Sigmoid colon (tissue), 7 donors: ENCODE results near the gene TSPAN5. TPM values are rescaled to one million over a fixed set of nuclear protein-coding genes. Genes with fewer than 3 reads are reported as not detected.

Experiments used
- DNase-seq: peaks from one replicate; pipeline ENCODE4 v3.0.0-alpha.2; 2019
- H3K27ac ChIP-seq, 4 donors: fragments of 200-600 bp; sonication (generic); one replicate each; pipeline ENCODE4 v1.5.1; 2016 to 2019; ENCODE audit warnings: mild to moderate bottlenecking in 1 of 4
- H3K27me3 ChIP-seq, 3 donors: fragments of 200-600 bp; sonication (generic); one replicate each; pipeline ENCODE4 v1.5.1; 2019; ENCODE audit warnings: mild to moderate bottlenecking in 1 of 3
- H3K36me3 ChIP-seq, 4 donors: fragments of 200-600 bp; sonication (generic); one replicate each; pipeline ENCODE4 v1.5.1; 2016 to 2019
- H3K4me1 ChIP-seq, 4 donors: fragments of 200-600 bp; sonication (generic); one replicate each; pipeline ENCODE4 v1.5.1; 2017 to 2019
- H3K4me3 ChIP-seq, 4 donors: fragments of 200-600 bp; sonication (generic); one replicate each; pipeline ENCODE4 v1.5.1; 2017 to 2019; ENCODE audit warnings: mild to moderate bottlenecking in 2 of 4, moderate library complexity in 1 of 4
- H3K9me3 ChIP-seq, 4 donors: fragments of 200-600 bp in 3 of 4; sonication (generic) in 3 of 4; one replicate each; pipeline versions ENCODE4 v1.5.1 to v1.6.1; 2013 to 2019
- EP300 ChIP-seq, 4 donors: sonication (generic); formaldehyde crosslinking; IDR thresholded peaks; one replicate each; pipeline ENCODE4 v1.6.1; 2017; ENCODE audit warnings: antibody characterized with exemption in 4 of 4
- POLR2A ChIP-seq, 2 donors: fragments of 450-650 bp; IDR thresholded peaks; one replicate each; pipeline ENCODE4 v1.6.1; 2016; ENCODE audit warnings: antibody characterized with exemption in 2 of 2, mild to moderate bottlenecking in 2 of 2, moderate library complexity in 2 of 2
- POLR2AphosphoS5 ChIP-seq, 4 donors: sonication (generic); formaldehyde crosslinking; IDR thresholded peaks; one replicate each; pipeline ENCODE4 v1.6.1; 2017; ENCODE audit warnings: antibody characterized with exemption in 4 of 4
- WGBS, 2 donors: extraction: QIAGEN DNeasy Blood & Tissue Kit; methylation state at CpG; one replicate each; pipeline ENCODE4 v1.1.7; 2013; 5-methylcytosine and 5-hydroxymethylcytosine counted together
- intact Hi-C: fragments of 100-400 bp; cut with DNase I; formaldehyde crosslinking; loops from one replicate; pipeline ENCODE4 v1.15.1; 2023
- polyA plus RNA-seq, 3 donors: library from polyadenylated mRNA; stranded (reverse); fragments of 200-250 nt; gene quantifications; one replicate each; pipeline ENCODE4 v1.2.3, GENCODE V29; 2013
- total RNA-seq, 4 donors: library from RNA; depleted of rRNA; stranded (reverse); fragments of >200 nt; gene quantifications; one replicate each; pipeline ENCODE4 v1.1.0, GENCODE V29; 2016
- TF ChIP-seq, protein P1 (sequence below), 4 experiments: fragments of 450-650 bp in 3 of 4; fragments of 200-600 bp in 1 of 4; IDR thresholded peaks; one replicate each; pipeline ENCODE4 v1.5.1; 2016 to 2019; ENCODE audit warnings: antibody characterized with exemption in 4 of 4, mild to moderate bottlenecking in 3 of 4, moderate library complexity in 2 of 4
- donor health status: healthy with polysubstance abuse.
- donor health status: Bipolar disorder and iron deficiency.
- donor health status: healthy.

TSPAN5 gene
- total and polyA plus RNA-seq, 7 donors, result 1.2 to 18.6 (median 11.2) TPM

DNA sequence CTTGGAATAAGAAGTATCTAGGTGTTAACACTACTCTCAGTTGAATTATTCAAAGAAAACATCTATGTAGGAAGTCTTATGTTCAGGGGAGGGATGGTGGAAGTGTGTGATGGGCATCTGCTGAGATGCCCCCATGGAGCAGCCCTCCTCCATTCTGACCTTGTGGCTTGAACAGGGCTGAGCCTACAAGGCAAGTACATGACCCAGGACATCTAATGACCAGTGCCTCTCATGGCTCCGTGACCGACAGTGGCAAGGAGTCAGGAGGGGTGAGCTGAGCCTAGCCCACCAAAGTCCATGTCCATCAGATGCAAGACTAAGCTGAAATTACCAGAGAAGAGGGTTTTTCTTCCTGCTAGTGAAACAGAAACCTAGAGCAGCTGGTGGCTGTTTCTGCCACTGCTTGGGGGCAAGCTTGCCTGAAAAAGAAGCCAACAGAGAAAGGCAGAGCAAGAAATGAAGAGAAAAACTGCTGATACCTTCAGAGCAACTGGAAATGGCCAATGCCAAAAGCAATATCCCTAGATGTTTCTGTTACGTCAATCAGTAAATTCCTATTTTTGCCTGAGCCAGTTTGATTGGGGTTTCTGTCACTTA lies 113.5 kb downstream of the TSPAN5 start:
- 66 to 81% methylated on average over 3 of the region's 3 CpGs for WGBS, 2 donors
- Histone ChIP-seq H3K27ac (no peak overlapping the region), H3K4me3 (no peak overlapping the region), H3K9me3 (no peaks in the 10 kb centered on the region), H3K36me3 (no peaks in the 10 kb centered on the region), H3K4me1 (peaks cover 0 to 15% (median 9%) of the 10 kb centered on the region in 4 donors), H3K27me3 (no peaks in the 10 kb centered on the region)
- no peak for DNase-seq
- TF ChIP-seq POLR2AphosphoS5 (IDR thresholded peaks at IDR 0.05) (no peak), EP300 (IDR thresholded peaks at IDR 0.05) (no peak), POLR2A (IDR thresholded peaks at IDR 0.05) (no peak)
- TF ChIP-seq, protein P1, sequence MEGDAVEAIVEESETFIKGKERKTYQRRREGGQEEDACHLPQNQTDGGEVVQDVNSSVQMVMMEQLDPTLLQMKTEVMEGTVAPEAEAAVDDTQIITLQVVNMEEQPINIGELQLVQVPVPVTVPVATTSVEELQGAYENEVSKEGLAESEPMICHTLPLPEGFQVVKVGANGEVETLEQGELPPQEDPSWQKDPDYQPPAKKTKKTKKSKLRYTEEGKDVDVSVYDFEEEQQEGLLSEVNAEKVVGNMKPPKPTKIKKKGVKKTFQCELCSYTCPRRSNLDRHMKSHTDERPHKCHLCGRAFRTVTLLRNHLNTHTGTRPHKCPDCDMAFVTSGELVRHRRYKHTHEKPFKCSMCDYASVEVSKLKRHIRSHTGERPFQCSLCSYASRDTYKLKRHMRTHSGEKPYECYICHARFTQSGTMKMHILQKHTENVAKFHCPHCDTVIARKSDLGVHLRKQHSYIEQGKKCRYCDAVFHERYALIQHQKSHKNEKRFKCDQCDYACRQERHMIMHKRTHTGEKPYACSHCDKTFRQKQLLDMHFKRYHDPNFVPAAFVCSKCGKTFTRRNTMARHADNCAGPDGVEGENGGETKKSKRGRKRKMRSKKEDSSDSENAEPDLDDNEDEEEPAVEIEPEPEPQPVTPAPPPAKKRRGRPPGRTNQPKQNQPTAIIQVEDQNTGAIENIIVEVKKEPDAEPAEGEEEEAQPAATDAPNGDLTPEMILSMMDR (IDR thresholded peaks at IDR 0.05), result no peak
- intact Hi-C loops, result no loop called here

DNA sequence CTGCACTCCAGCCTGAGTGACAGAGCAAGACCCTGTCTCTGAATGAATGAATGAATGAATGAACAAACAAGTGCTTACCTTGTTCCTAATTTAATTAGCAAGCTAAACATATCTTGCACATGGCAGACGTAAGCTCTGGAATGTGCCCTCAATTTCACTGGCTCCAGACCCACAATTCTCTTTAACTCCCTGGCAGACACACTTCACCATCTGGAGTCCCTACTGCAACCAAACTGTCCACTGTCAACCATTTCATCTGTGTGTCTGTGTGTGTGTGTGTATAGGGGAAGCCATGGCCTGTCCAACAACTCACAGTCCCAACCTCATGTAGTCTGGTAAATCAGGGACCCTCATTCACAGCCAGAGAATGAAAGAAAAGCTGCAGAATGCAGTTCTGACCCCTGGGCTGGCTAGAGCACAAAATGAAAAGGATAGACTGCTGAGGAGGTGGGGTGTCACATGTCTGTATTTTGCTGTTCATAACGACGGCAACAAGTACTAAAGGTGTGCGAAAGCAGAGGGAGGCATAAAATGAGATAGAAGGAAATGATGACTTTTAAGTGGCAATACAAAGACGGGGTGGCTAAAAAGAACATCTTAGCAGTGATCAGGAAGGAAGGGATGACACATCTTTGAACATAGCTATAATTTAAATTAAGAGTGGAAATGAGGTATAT lies 114.1 kb downstream of the TSPAN5 start:
- WGBS, 2 donors, result 76 to 92% methylated on average over 5 of the region's 5 CpGs
- TF ChIP-seq POLR2AphosphoS5 (IDR thresholded peaks at IDR 0.05) (no peak), EP300 (IDR thresholded peaks at IDR 0.05) (no peak), POLR2A (IDR thresholded peaks at IDR 0.05) (no peak)
- TF ChIP-seq, protein P1 (IDR thresholded peaks at IDR 0.05), result no peak
- intact Hi-C loops, result no loop called here

DNA sequence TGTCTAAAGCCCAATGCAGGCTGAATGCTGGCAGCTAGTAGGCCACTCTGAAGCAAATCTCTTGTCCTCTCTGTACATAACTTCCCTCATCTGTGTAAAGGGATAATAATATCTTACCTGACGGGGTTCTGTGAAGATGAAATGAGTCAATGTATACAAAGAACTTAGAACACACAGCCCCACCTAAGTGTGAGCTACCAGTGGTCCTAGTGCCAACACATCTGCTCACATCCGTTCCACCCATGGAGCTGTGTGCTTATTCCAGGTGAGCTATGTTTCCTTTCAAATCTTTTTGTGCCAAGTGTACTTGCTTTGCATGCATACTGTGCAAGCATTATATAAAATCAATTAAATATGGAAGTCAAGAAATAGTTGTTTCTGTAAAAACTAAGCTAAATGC lies 116.4 kb downstream of the TSPAN5 start:
- intact Hi-C loops, result no loop called here
- WGBS, 2 donors, result 90 to 95% methylated on average over 2 of the region's 2 CpGs
- no peak for DNase-seq
- H3K4me3 ChIP-seq, result no peak overlapping the region
- no peaks in the 10 kb centered on the region for H3K9me3 ChIP-seq
- H3K4me1 ChIP-seq, result peaks cover 0 to 9% (median 7%) of the 10 kb centered on the region in 4 donors
- H3K36me3 ChIP-seq, result no peaks in the 10 kb centered on the region
- H3K27me3 ChIP-seq, result no peaks in the 10 kb centered on the region
- H3K27ac ChIP-seq, result no peak overlapping the region
- no peak for TF ChIP-seq EP300 (IDR thresholded peaks at IDR 0.05)
- no peak for TF ChIP-seq POLR2AphosphoS5 (IDR thresholded peaks at IDR 0.05)
- TF ChIP-seq, protein P1 (IDR thresholded peaks at IDR 0.05), result no peak
- TF ChIP-seq POLR2A (IDR thresholded peaks at IDR 0.05), result no peak

More for the DNA sequence above, 114.1 kb downstream of the TSPAN5 start:
- Histone ChIP-seq H3K27ac (no peak overlapping the region), H3K27me3 (no peaks in the 10 kb centered on the region), H3K4me3 (no peak overlapping the region), H3K4me1 (peaks cover 0 to 15% (median 9%) of the 10 kb centered on the region in 4 donors), H3K36me3 (no peaks in the 10 kb centered on the region), H3K9me3 (no peaks in the 10 kb centered on the region)
- DNase-seq, result no peak

DNA sequence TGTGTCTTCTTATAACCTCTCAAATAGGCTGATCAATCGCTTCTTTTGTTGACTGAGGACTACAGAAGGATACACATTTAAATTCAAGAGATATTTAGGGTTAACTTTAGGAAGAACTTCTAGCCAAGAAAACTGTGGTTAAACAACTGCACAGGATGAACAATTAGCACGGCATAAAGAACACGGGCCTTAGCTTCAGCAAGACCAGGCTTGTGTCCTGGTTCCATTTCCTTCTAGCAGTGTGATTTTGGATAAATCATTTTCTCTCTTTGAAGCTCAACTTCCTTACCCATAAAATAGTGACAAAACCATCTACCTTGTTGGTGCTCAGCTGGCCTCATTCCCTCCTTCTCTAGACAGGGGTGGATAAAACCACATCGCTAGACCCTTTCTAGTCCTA lies 117.6 kb downstream of the TSPAN5 start:
- WGBS, 2 donors, result 92% methylated on average over 4 of the region's 4 CpGs
- TF ChIP-seq EP300 (IDR thresholded peaks at IDR 0.05) (no peak), POLR2A (IDR thresholded peaks at IDR 0.05) (no peak), POLR2AphosphoS5 (IDR thresholded peaks at IDR 0.05) (no peak)
- TF ChIP-seq, protein P1 (IDR thresholded peaks at IDR 0.05), result no peak
- DNase-seq, result no peak

More for the DNA sequence above, 117.6 kb downstream of the TSPAN5 start:
- intact Hi-C loops, result no loop called here
- Histone ChIP-seq H3K4me1 (no peaks in the 10 kb centered on the region), H3K36me3 (no peaks in the 10 kb centered on the region), H3K27me3 (no peaks in the 10 kb centered on the region), H3K9me3 (no peaks in the 10 kb centered on the region), H3K4me3 (no peak overlapping the region), H3K27ac (no peak overlapping the region)
